Subcutaneous adipose tissue (tissue), 4 donors: Measurements from ENCODE around the gene HHATL. TPM values are rescaled to one million over a fixed set of nuclear protein-coding genes. Genes with fewer than 3 reads are reported as not detected.

Experiments
- total RNA-seq, 4 donors: library from RNA; depleted of rRNA; stranded (reverse); fragments of >200 nt; gene quantifications; one replicate each; pipeline ENCODE4 v1.1.0, GENCODE V29; 2016
- TF ChIP-seq, protein P1 (sequence below): fragments of 450-650 bp; IDR thresholded peaks from one replicate; pipeline ENCODE4 v1.5.1; 2016; ENCODE audit warnings: low read depth, mild to moderate bottlenecking, control low read depth, antibody characterized with exemption, moderate library complexity

The HHATL gene
- total RNA-seq, 4 donors from 2014 or later = 0.17 TPM; not detected in 3

DNA sequence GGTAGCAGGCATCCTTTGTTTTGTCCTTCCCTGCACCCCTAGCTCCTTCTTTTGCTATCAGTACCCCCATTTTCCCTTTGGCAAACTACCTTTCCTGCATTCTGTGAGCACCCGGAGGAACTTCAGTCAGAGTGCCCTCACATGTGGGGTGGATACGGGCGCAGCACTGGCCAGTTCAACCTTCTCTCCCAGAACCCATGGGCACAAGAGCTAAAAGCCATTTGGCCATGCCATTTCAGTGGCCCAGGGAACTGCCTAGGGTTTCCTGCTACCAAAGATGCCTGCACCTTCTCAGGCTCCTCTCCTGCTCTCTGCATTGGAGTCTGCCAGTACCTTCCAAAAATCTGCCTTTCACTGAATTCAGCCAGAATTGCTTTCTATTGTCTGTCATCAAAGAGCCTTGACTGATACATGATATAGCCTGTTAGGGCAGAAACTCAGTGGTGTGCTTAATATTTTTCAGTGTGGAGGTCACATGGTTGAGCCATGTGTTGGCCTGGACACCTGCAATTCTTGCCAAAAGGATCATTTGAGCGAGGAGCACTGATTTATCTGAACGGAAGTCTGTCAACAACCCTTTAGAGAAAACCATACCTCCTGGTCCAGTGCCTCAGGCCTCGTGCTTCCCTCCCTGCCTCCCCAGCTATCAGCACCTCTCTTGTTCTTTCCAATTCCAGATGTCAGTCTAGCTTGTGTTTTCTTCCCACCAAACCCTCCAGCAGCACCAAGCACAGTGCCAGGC is 27.0 kb upstream of the HHATL start:
- TF ChIP-seq, protein P1, sequence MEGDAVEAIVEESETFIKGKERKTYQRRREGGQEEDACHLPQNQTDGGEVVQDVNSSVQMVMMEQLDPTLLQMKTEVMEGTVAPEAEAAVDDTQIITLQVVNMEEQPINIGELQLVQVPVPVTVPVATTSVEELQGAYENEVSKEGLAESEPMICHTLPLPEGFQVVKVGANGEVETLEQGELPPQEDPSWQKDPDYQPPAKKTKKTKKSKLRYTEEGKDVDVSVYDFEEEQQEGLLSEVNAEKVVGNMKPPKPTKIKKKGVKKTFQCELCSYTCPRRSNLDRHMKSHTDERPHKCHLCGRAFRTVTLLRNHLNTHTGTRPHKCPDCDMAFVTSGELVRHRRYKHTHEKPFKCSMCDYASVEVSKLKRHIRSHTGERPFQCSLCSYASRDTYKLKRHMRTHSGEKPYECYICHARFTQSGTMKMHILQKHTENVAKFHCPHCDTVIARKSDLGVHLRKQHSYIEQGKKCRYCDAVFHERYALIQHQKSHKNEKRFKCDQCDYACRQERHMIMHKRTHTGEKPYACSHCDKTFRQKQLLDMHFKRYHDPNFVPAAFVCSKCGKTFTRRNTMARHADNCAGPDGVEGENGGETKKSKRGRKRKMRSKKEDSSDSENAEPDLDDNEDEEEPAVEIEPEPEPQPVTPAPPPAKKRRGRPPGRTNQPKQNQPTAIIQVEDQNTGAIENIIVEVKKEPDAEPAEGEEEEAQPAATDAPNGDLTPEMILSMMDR = no peak

DNA sequence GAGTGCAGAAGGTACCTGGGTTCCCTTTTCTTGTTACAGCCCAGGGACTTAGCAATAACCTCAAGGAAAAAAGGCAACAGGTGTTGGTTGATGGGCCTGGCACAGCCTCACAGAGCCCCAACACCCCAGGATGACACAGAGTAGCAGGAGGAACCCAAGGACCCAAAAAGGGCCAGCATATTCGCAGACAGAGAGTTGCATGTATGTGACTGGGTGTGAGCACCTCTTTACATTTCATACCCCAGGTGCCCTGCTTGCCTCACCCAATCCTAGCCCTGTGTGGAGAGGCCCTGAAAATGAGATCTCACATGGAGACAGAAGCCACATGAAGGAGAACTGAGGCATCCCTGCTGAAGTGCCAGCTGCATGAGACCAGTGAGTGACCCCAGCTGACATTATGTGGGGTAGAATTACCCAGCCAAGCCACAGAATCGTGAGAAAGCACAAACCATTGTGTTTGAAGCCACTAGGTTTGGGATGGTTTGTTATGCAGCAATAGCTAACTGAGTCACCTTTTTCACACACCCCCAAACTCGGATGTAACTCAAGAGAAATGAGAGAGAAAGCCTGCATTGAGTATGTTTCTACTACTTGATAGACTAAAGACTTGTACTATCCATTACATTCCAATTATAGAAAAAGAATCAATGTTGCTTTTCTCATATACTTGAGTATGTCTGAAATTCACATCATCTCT is 26.2 kb upstream of the HHATL start:
- TF ChIP-seq, protein P1 = no peak

DNA sequence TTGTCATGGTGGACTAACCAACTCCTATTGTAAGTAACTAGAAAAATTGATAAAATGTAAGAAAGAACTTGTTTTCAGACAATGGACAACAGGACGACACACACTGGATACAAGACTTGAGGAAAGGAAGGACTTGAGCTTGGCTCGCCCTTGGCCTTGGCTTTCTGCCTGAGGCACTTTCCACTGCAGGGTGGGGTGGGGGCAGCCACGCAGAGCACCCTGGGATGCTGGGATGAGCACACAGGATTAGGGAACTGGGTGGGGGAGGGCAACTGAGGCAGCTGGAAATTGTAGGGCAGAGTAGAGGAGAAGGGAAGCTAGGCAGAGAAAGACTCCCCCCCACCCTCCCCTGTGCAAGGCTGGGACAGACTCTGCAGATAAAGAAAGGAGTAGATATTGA is 25.5 kb upstream of the HHATL start:
- TF ChIP-seq, protein P1 = no peak

DNA sequence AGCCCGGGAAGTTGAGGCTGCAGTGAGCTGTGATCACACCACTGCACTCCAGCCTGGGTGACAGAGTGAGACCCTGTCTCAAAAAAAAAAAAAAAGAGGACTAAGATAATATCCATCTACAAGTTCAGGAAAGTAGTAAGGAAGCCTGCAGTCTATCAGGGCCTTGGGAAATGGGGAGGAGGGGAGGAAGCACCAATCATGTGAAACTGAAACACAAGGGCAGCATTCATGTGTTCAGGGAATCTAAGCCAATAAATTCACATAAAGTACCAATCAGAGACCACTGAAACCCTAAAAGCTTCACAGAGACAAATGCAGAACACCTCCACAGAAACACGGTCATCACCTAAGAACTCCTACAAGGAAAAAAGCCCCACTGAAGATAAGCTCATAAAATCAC is 22.9 kb upstream of the HHATL start:
- TF ChIP-seq, protein P1 = no peak

DNA sequence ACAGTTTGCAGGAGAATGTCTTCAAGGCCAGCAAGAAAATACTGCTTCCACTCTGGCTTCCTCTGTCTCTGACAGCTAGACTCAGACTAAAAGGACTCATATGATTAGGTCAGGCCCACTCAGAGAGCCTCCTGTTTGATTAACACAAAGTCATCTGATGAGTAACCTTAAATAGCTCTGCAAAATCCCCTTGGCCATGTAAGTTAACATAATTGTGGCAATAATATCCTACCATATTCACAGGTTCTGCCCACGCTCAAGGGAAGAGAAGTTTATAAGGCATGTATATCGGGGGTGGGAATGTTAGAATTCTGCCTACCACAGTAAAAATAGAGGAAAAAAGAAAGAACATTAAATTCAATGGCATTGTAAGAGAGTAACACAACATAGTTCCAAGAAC is 20.6 kb upstream of the HHATL start:
- TF ChIP-seq, protein P1 = no peak

DNA sequence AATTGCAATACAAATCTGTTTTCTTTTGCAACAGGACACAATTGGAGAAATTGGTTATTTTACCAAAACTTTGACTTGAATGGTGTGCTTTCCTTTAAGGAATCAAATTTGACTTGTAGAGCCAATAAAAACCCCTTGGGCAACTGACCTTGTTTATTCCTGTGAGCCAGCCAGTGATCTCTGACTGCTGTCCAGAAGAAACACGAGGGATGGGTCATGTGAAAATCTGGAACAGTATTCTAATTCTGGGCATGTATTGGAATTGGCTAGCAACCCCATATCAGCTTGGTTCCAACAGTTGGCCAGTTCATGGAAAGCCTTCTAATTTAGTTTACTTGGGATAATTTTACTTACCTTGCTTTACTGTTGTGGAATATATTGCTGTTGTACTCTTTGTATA is 19.1 kb upstream of the HHATL start:
- TF ChIP-seq, protein P1 = no peak

DNA sequence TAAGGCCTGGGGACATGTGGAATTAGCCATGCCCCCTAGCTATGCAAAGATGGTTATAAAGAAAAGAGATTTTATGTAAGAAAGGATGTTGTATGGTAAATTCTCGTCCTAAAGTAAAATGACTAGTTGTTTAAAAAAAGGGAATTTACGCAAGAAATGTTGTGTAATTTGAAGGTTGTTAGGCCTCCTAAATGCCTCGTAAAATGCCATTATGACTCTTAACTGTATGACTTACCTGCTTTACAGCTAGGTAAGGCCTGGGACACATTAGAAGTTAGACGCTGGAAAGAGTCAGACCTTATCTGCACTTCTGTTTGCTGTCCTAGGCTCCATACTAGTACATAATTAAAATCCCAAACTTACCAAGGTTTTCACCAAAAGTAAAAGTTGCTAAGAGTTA is 17.5 kb upstream of the HHATL start:
- TF ChIP-seq, protein P1 = no peak
